Gastroesophageal sphincter (tissue), 3 donors: ENCODE measurements around the gene FIGLA.

Source experiments
- EP300 ChIP-seq: sonication (generic); formaldehyde crosslinking; IDR thresholded peaks from one replicate; pipeline ENCODE4 v1.6.1; 2017; ENCODE audit warnings: antibody characterized with exemption, mild to moderate bottlenecking
- POLR2A ChIP-seq, 2 donors: fragments of 450-650 bp; IDR thresholded peaks; one replicate each; pipeline ENCODE4 v1.6.1; 2017; ENCODE audit warnings: antibody characterized with exemption in 2 of 2, mild to moderate bottlenecking in 2 of 2, moderate library complexity in 1 of 2
- POLR2AphosphoS5 ChIP-seq: sonication (generic); formaldehyde crosslinking; IDR thresholded peaks from one replicate; pipeline ENCODE4 v1.6.1; 2017; ENCODE audit warnings: antibody characterized with exemption
- TF ChIP-seq, protein P1 (sequence below), 4 experiments: fragments of 200-600 bp in 2 of 4; fragments of 450-650 bp in 2 of 4; sonication (generic) in 1 of 4; IDR thresholded peaks; one replicate each; pipeline ENCODE4 v1.5.1; 2017 to 2019; ENCODE audit warnings: antibody characterized with exemption in 4 of 4, mild to moderate bottlenecking in 2 of 4, moderate library complexity in 2 of 4

- no peak for TF ChIP-seq POLR2AphosphoS5
- TF ChIP-seq, protein P1, sequence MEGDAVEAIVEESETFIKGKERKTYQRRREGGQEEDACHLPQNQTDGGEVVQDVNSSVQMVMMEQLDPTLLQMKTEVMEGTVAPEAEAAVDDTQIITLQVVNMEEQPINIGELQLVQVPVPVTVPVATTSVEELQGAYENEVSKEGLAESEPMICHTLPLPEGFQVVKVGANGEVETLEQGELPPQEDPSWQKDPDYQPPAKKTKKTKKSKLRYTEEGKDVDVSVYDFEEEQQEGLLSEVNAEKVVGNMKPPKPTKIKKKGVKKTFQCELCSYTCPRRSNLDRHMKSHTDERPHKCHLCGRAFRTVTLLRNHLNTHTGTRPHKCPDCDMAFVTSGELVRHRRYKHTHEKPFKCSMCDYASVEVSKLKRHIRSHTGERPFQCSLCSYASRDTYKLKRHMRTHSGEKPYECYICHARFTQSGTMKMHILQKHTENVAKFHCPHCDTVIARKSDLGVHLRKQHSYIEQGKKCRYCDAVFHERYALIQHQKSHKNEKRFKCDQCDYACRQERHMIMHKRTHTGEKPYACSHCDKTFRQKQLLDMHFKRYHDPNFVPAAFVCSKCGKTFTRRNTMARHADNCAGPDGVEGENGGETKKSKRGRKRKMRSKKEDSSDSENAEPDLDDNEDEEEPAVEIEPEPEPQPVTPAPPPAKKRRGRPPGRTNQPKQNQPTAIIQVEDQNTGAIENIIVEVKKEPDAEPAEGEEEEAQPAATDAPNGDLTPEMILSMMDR (IDR thresholded peaks at IDR 0.05): no peak
- no peak for TF ChIP-seq POLR2A (IDR thresholded peaks at IDR 0.05)
- no peak for TF ChIP-seq EP300
Observed at GRCh38 chr2:70831861-70832260, 41.4 kb upstream of the FIGLA start.
